ENCODE results near the gene AP1B1. TPM values are rescaled to one million over a fixed set of nuclear protein-coding genes. Genes with fewer than 3 reads are reported as not detected.

Gene AP1B1
- polyA plus RNA-seq, 1 donor (not counting 4 experiments of a cell fraction or from before 2014, with no cell fraction given), result 55.3 TPM

DNA sequence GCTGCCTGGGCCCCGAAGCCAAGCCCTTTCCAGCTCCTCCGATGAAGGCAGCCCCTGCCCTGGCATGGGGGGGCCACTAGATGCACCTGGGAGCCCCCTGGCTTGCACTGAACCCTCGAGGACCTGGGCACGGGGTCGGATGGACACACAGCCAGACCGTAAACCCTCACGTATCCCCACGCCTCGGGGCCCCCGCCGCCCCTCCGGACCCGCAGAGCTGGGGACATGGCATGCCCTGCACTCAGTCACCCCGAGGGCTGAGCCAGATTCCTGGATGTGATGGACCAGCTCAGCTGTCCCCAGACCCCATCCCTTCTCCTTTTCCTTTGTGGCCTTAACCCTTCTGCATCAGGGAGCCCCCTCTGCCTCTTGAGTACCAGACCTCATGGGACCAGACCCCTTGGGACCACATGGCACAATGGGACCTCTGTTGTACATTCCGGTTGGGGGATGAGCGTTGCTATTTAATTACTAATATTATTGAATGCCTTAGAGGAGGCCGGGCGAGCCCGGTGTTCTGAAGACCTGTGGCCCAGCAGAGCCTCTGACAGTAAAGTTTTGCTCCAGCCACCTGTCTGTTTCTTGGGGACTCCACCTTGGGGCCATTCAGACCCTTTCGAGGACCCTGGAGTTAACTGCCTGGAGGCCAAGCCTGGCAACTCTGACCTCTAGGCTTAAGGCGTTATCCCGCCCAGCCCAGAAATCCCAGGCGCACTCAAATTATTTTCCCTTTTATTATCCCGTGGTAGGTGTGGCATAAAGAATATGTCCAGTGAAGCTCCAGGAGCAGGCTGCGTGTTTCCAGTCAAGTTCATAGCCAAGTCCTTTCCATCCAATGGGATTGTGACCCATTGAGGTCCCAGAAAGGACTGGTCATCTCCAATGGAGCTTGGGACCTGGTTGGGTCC, 75.9 kb downstream of the AP1B1 start:
- H3K4me2 ChIP-seq (ENCODE audit: control insufficient read depth, extremely low read depth, insufficient read depth, low read depth, low read length), result no peak overlapping the region
- dilution Hi-C loops (cut with MboI; ENCODE audit: extremely low pct_ligation_motif_present, low sequenced_read_pairs), result no loop called here

DNA sequence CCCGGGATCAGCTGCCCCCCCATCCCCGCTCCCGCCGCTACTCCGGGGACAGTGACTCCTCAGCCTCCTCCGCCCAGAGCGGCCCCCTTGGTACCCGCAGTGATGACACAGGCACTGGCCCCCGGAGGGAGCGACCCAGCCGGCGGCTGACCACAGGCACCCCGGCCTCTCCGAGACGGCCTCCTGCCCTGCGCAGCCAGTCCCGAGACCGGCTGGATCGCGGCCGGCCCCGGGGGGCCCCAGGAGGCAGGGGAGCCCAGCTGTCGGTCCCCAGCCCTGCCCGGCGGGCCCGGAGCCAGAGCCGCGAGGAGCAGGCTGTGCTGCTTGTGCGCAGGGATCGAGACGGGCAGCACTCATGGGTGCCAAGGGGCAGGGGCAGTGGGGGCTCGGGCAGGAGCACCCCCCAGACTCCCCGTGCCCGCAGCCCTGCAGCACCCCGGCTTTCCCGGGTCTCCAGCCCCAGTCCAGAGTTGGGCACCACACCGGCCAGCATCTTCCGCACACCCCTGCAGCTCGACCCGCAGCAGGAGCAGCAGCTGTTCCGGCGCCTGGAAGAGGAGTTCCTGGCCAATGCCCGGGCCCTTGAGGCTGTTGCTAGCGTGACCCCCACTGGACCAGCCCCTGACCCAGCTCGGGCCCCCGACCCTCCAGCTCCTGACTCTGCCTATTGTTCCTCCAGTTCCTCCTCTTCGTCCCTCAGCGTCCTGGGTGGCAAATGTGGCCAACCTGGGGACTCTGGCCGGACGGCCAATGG, 76.7 kb downstream of the AP1B1 start:
- Histone ChIP-seq H3K27me3 (ENCODE audit: control insufficient read depth, extremely low read depth, insufficient read depth, low read length) (peaks cover 36% of the 10 kb centered on the region), H3K27ac (ENCODE audit: control insufficient read depth, insufficient read depth, low read length) (no peak overlapping the region), H3K4me2 (ENCODE audit: control insufficient read depth, extremely low read depth, insufficient read depth, low read depth, low read length) (peak overlapping the region; percentile 29), H3K4me3 (ENCODE audit: control insufficient read depth in 2 of 3, extremely low read depth in 1 of 3, insufficient read depth in 2 of 3, low read depth in 1 of 3, low read length in 3 of 3) (no peak overlapping the region), H3K79me2 (ENCODE audit: control insufficient read depth, insufficient read depth, low read length) (peaks cover 24% of the 10 kb centered on the region), H3K9me3 (ENCODE audit: control insufficient read depth, low read depth, low read length) (no peaks in the 10 kb centered on the region), H3K9me1 (ENCODE audit: control insufficient read depth, extremely low read depth, insufficient read depth, low read length) (no peaks in the 10 kb centered on the region), H2AFZ (ENCODE audit: control insufficient read depth, low read length) (no peak overlapping the region), H3K9ac (ENCODE audit: control insufficient read depth, extremely low read depth, insufficient read depth, low read length) (peak overlapping the region; percentile 47), H4K20me1 (ENCODE audit: control insufficient read depth, extremely low read depth, insufficient read depth, low read length) (peaks cover 7% of the 10 kb centered on the region), H3K36me3 (ENCODE audit: control insufficient read depth in 2 of 2, extremely low read depth in 1 of 2, insufficient read depth in 2 of 2, low read length in 2 of 2) (peaks cover 5 to 20% of the 10 kb centered on the region in 2 experiments), H3K4me1 (ENCODE audit: control insufficient read depth, extremely low read depth, insufficient read depth, low read length) (peaks cover 45% of the 10 kb centered on the region)
- dilution Hi-C loops (cut with MboI; ENCODE audit: extremely low pct_ligation_motif_present, low sequenced_read_pairs), result no loop called here
- DNase-seq (ENCODE audit: low read depth, low spot score) (no peak), FAIRE-seq (no peak)
- no peak for TF ChIP-seq EZH2 (IDR thresholded peaks at IDR 0.05; ENCODE audit: low read length)

More for the DNA sequence above, 75.9 kb downstream of the AP1B1 start:
- no peak for FAIRE-seq
- H3K36me3 ChIP-seq (ENCODE audit: control insufficient read depth in 2 of 2, extremely low read depth in 1 of 2, insufficient read depth in 2 of 2, low read length in 2 of 2), result peaks cover 5 to 20% of the 10 kb centered on the region in 2 experiments
- TF ChIP-seq, protein P1, sequence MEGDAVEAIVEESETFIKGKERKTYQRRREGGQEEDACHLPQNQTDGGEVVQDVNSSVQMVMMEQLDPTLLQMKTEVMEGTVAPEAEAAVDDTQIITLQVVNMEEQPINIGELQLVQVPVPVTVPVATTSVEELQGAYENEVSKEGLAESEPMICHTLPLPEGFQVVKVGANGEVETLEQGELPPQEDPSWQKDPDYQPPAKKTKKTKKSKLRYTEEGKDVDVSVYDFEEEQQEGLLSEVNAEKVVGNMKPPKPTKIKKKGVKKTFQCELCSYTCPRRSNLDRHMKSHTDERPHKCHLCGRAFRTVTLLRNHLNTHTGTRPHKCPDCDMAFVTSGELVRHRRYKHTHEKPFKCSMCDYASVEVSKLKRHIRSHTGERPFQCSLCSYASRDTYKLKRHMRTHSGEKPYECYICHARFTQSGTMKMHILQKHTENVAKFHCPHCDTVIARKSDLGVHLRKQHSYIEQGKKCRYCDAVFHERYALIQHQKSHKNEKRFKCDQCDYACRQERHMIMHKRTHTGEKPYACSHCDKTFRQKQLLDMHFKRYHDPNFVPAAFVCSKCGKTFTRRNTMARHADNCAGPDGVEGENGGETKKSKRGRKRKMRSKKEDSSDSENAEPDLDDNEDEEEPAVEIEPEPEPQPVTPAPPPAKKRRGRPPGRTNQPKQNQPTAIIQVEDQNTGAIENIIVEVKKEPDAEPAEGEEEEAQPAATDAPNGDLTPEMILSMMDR (optimal IDR thresholded peaks at IDR 0.05 in 1 of 3, IDR thresholded peaks at IDR 0.05 in 1 of 3, conservative IDR thresholded peaks at IDR 0.05 in 1 of 3; ENCODE audit: extremely low read depth in 1 of 3, insufficient read depth in 2 of 3, low read length in 3 of 3), result no peak
- no peak for TF ChIP-seq EZH2 (IDR thresholded peaks at IDR 0.05; ENCODE audit: low read length)
- H3K4me1 ChIP-seq (ENCODE audit: control insufficient read depth, extremely low read depth, insufficient read depth, low read length), result peaks cover 45% of the 10 kb centered on the region
- peaks cover 7% of the 10 kb centered on the region for H4K20me1 ChIP-seq (ENCODE audit: control insufficient read depth, extremely low read depth, insufficient read depth, low read length)
- peaks cover 42% of the 10 kb centered on the region for H3K27me3 ChIP-seq (ENCODE audit: control insufficient read depth, extremely low read depth, insufficient read depth, low read length)
- H3K79me2 ChIP-seq (ENCODE audit: control insufficient read depth, insufficient read depth, low read length), result peaks cover 21% of the 10 kb centered on the region
- DNase-seq (ENCODE audit: low read depth, low spot score), result no peak
- no peaks in the 10 kb centered on the region for H3K9me1 ChIP-seq (ENCODE audit: control insufficient read depth, extremely low read depth, insufficient read depth, low read length)
- H3K4me3 ChIP-seq (ENCODE audit: control insufficient read depth in 2 of 3, extremely low read depth in 1 of 3, insufficient read depth in 2 of 3, low read depth in 1 of 3, low read length in 3 of 3), result no peak overlapping the region
- no peak overlapping the region for H2AFZ ChIP-seq (ENCODE audit: control insufficient read depth, low read length)
- no peak overlapping the region for H3K9ac ChIP-seq (ENCODE audit: control insufficient read depth, extremely low read depth, insufficient read depth, low read length)
- no peaks in the 10 kb centered on the region for H3K9me3 ChIP-seq (ENCODE audit: control insufficient read depth, low read depth, low read length)
- no peak overlapping the region for H3K27ac ChIP-seq (ENCODE audit: control insufficient read depth, insufficient read depth, low read length)

Measured in keratinocyte (primary cell).